A549 (cell line): ENCODE data around the gene FAM131B. TPM values are rescaled to one million over a fixed set of nuclear protein-coding genes. Genes with fewer than 3 reads are reported as not detected.

ENCODE experiments used
- ATAC-seq, 2 experiments: fragments of 200-7000 bp in 1 of 2; fragments of >200 bp in 1 of 2; cut with Nextera tagmentation in 1 of 2; cut with Tn5 transposase in 1 of 2; 3 replicates each; pipeline versions ENCODE4 v1.8.0 to v1.9.1; 2018 to 2020; ENCODE audit warnings: mild to moderate bottlenecking in 1 of 2, moderate library complexity in 1 of 2
- CTCF ChIA-PET: fragments of 300-600 bp; sonication (Branson Sonifier 250); formaldehyde crosslinking; extraction: SDS; loops from one replicate; lab custom pipeline; 2021; ENCODE audit warnings: antibody characterized with exemption, inconsistent platforms; lab: Yijun Ruan, JAX
- POLR2A ChIA-PET: fragments of 350-600 bp; formaldehyde crosslinking; extraction: SDS; loops from one replicate; lab custom pipeline; 2021; ENCODE audit warnings: antibody characterized with exemption, inconsistent platforms; lab: Yijun Ruan, JAX
- DNase-seq, 2 experiments: peaks; one replicate each; pipeline versions ENCODE4 v3.0.0 to v3.0.0-alpha.2; 2011 to 2016; ENCODE audit warnings: low read depth in 1 of 2, low spot score in 1 of 2
- FAIRE-seq: peaks from 2 replicates; lab custom pipeline; 2011; peaks lifted over from hg19 to GRCh38; lab: Jason Lieb, UNC
- H3K27ac ChIP-seq, 2 experiments: fragments of >200 bp; sonication (Bioruptor Twin); formaldehyde crosslinking; 3 replicates each; pipeline ENCODE4 v1.5.1; 2016 to 2017
- H3K4me1 ChIP-seq: fragments of >200 bp; sonication (Bioruptor Twin); formaldehyde crosslinking; 3 replicates; pipeline ENCODE4 v1.6.1; 2016
- H3K4me2 ChIP-seq: fragments of >200 bp; sonication (Bioruptor Twin); formaldehyde crosslinking; 3 replicates; pipeline ENCODE4 v1.6.1; 2016
- H3K4me3 ChIP-seq: fragments of >200 bp; sonication (Bioruptor Twin); formaldehyde crosslinking; 3 replicates; pipeline ENCODE4 v1.5.1; 2016
- H3K9me3 ChIP-seq: fragments of >200 bp; sonication (Bioruptor Twin); formaldehyde crosslinking; 3 replicates; pipeline ENCODE4 v1.6.1; 2016
- CBX2 ChIP-seq: fragments of 200-600 bp; sonication (generic); IDR thresholded peaks from 2 replicates; pipeline ENCODE4 v1.6.1; 2016; ENCODE audit warnings: low read depth, mild to moderate bottlenecking, borderline replicate concordance
- CBX8 ChIP-seq: fragments of 200-600 bp; sonication (generic); IDR thresholded peaks from 2 replicates; pipeline ENCODE4 v1.6.1; 2016
- CEBPB ChIP-seq, 2 experiments: fragments of >200 bp in 1 of 2; sonication (Bioruptor Twin) in 1 of 2; formaldehyde crosslinking in 1 of 2; IDR thresholded peaks; 2 replicates each; pipeline ENCODE4 v1.6.1; 2012 to 2016
- CHD2 ChIP-seq: fragments of 150-350 bp; IDR thresholded peaks from 2 replicates; pipeline ENCODE4 v1.6.1; 2014; ENCODE audit warnings: low read length; ENCODE audit not compliant: partially characterized antibody
- CHD4 ChIP-seq: fragments of 200-600 bp; sonication (generic); IDR thresholded peaks from 2 replicates; pipeline ENCODE4 v1.6.1; 2016; ENCODE audit warnings: antibody characterized with exemption, mild to moderate bottlenecking, borderline replicate concordance
- EP300 ChIP-seq, 2 experiments: fragments of >200 bp; sonication (Bioruptor Twin); formaldehyde crosslinking; IDR thresholded peaks; 2 replicates in 1 of 2; 3 replicates in 1 of 2; pipeline ENCODE4 v1.6.1; 2016 to 2017
- ESRRA ChIP-seq: fragments of 150-350 bp; IDR thresholded peaks from 2 replicates; pipeline ENCODE4 v1.6.1; 2014; ENCODE audit warnings: mild to moderate bottlenecking, low read length, borderline replicate concordance
- FOSB ChIP-seq: fragments of 250-450 bp; sonication (Bioruptor Pico); IDR thresholded peaks from 2 replicates; pipeline ENCODE4 v1.5.0; 2020; ENCODE audit warnings: mild to moderate bottlenecking, moderate library complexity
- FOSL2 ChIP-seq, 2 experiments: fragments of 450-650 bp in 1 of 2; fragments of >200 bp in 1 of 2; sonication (Bioruptor Twin) in 1 of 2; formaldehyde crosslinking; IDR thresholded peaks; 2 replicates each; pipeline versions ENCODE4 v1.5.0 to v1.6.1; 2016 to 2020; ENCODE audit warnings: mild to moderate bottlenecking in 1 of 2, moderate library complexity in 1 of 2
- FOXS1 ChIP-seq: fragments of 250-450 bp; sonication (Bioruptor Pico); IDR thresholded peaks from 2 replicates; pipeline ENCODE4 v1.5.0; 2020; ENCODE audit warnings: mild to moderate bottlenecking, moderate library complexity
- HOXA7 ChIP-seq: fragments of 250-450 bp; sonication (Bioruptor Pico); IDR thresholded peaks from 2 replicates; pipeline ENCODE4 v1.5.0; 2020; ENCODE audit warnings: mild to moderate bottlenecking, moderate library complexity
- HOXB13 ChIP-seq: fragments of 250-450 bp; sonication (Bioruptor Pico); IDR thresholded peaks from 2 replicates; pipeline ENCODE4 v1.5.0; 2020; ENCODE audit warnings: low read depth, mild to moderate bottlenecking, moderate library complexity
- JUNB ChIP-seq: fragments of >200 bp; sonication (Bioruptor Twin); formaldehyde crosslinking; IDR thresholded peaks from 2 replicates; pipeline ENCODE4 v1.6.1; 2016
- POLR2AphosphoS2 ChIP-seq: conservative IDR thresholded peaks from 2 replicates; pipeline ENCODE4 v1.6.1; 2012; ENCODE audit warnings: low read length, improper control_type of control experiment, inconsistent platforms
- TP53 ChIP-seq: fragments of 250-450 bp; sonication (Bioruptor Pico); IDR thresholded peaks from 2 replicates; pipeline ENCODE4 v1.5.0; 2021; ENCODE audit warnings: mild to moderate bottlenecking, moderate library complexity
- ZC3H11A ChIP-seq: fragments of 450-650 bp; IDR thresholded peaks from 2 replicates; pipeline ENCODE4 v1.6.1; 2014; ENCODE audit warnings: antibody characterized with exemption, mild to moderate bottlenecking
- ZFP36 ChIP-seq: fragments of 450-650 bp; IDR thresholded peaks from 2 replicates; pipeline ENCODE4 v1.6.1; 2014; ENCODE audit warnings: borderline replicate concordance; ENCODE audit not compliant: partially characterized antibody
- ZNF302 ChIP-seq: fragments of 250-450 bp; sonication (Bioruptor Pico); IDR thresholded peaks from 2 replicates; pipeline ENCODE4 v1.9.0; 2021; ENCODE audit warnings: inconsistent platforms, mild to moderate bottlenecking, moderate library complexity
- WGBS: methylation state at CpG from one replicate; pipeline ENCODE4 v1.1.6; 2017; ENCODE audit errors: missing lambda C conversion rate; 5-methylcytosine and 5-hydroxymethylcytosine counted together
- polyA plus RNA-seq, 4 experiments: library from polyadenylated mRNA; depleted of rRNA in 3 of 4; stranded (reverse); fragments of >200 nt; fragmentation: RNase III in 1 of 4; extraction: RNeasy Plus Mini Kit Qiagen cat#74134 plus additional on column Dnase treatment in 1 of 4; gene quantifications; 2 replicates in 3 of 4; 3 replicates in 1 of 4; pipeline ENCODE4 v1.2.3, GENCODE V29; 2011 to 2017
- TF ChIP-seq, protein P1 (sequence below): fragments of >200 bp; sonication (Bioruptor Twin); formaldehyde crosslinking; IDR thresholded peaks from 2 replicates; pipeline ENCODE4 v1.6.1; 2016
- TF ChIP-seq, protein P2 (sequence below): fragments of >200 bp; sonication (Bioruptor Twin); formaldehyde crosslinking; IDR thresholded peaks from 3 replicates; pipeline ENCODE4 v1.6.1; 2016

The FAM131B gene
- polyA plus RNA-seq, 2 of the 4 experiments (the other 2 are of a cell fraction): 0.19 to 0.52 TPM

DNA sequence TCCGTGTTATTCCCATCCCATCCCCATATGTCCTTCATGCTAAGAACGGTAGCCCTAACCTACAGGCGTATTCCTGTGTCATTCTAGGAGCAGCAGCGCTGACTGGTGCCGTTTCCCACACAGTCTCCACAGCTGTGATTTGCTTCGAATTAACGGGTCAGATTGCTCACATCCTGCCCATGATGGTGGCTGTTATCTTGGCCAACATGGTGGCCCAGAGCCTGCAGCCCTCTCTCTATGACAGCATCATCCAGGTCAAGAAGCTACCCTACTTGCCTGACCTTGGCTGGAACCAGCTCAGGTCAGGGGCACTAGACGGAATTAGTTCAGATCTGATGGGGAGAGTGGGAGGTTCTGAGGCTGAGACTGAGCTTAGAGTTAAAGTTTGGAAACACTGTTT is 20.7 kb downstream of the FAM131B start (continued):
- TF ChIP-seq, protein P1, sequence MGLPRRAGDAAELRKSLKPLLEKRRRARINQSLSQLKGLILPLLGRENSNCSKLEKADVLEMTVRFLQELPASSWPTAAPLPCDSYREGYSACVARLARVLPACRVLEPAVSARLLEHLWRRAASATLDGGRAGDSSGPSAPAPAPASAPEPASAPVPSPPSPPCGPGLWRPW: no peak
- TF ChIP-seq FOXS1 (CRISPR knock-in tag): no peak

DNA sequence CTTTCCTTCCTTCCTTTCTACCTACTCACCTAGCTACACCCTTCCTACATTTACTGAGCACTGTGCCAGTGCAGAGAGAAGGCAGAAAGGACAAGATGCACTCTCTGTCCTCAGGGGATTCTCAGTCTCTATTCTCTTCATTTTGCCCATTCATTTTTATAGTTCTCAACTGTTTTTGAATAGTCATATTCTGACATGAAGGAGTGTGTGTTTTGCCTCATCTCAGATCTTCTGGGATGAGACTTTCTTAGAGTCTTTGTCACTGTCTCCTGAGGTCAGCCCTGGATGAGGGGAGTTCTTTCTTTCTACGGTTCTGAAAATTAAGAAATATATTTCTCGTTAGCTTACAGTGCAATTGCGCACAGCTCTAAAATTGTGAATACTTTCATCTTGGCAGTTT is 25.3 kb downstream of the FAM131B start:
- CTCF ChIA-PET: interaction anchor here (1.0 to 2.9 kb wide), 4 partner anchors 8 to 79 kb away, joined by 3 to 14 read pairs (median 6); no protein-coding TSS in a partner anchor
- ATAC-seq: peak in 1 of 2 experiments; percentile 29; a peak in 1 of 6 replicates
- no peak for TF ChIP-seq EP300 (IDR thresholded peaks at IDR 0.05)
- TF ChIP-seq, protein P2, sequence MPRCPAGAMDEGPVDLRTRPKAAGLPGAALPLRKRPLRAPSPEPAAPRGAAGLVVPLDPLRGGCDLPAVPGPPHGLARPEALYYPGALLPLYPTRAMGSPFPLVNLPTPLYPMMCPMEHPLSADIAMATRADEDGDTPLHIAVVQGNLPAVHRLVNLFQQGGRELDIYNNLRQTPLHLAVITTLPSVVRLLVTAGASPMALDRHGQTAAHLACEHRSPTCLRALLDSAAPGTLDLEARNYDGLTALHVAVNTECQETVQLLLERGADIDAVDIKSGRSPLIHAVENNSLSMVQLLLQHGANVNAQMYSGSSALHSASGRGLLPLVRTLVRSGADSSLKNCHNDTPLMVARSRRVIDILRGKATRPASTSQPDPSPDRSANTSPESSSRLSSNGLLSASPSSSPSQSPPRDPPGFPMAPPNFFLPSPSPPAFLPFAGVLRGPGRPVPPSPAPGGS: no peak
- no peak for TF ChIP-seq ESRRA
- TF ChIP-seq TP53 (CRISPR knock-in tag): no peak
- TF ChIP-seq ZNF302 (CRISPR knock-in tag): no peak
- TF ChIP-seq FOXS1 (CRISPR knock-in tag): no peak
- no peak for TF ChIP-seq CHD4
- TF ChIP-seq CBX2: no peak
- no peak for TF ChIP-seq FOSL2 (IDR thresholded peaks at IDR 0.05)
- TF ChIP-seq FOSL2 (CRISPR knock-in tag; IDR thresholded peaks at IDR 0.05): no peak
- no peak for TF ChIP-seq CHD2
- TF ChIP-seq FOSB (CRISPR knock-in tag): no peak
- TF ChIP-seq HOXA7 (CRISPR knock-in tag): no peak
- TF ChIP-seq ZC3H11A: no peak
- TF ChIP-seq CEBPB (IDR thresholded peaks at IDR 0.05): no peak
- no peak for TF ChIP-seq POLR2AphosphoS2
- TF ChIP-seq CBX8: no peak
- TF ChIP-seq ZFP36: no peak
- TF ChIP-seq HOXB13 (CRISPR knock-in tag): no peak

DNA sequence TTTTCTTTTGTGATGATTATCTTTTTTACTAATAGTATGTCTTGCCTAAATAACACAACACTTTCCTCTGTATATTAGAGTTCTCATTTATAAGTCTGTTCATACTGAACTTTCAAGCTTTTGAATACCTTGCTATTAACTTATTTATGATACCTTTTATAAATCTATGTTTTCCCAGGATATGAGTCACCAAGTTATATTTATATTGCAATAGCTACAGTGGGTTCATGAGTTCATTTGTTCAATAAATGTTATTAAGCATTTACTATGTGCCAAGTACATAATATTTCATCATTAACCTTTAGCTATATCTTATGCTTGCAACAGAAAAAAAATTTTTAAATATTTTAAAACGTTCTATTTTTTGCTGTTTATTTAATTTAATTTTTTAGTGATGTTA is 28.3 kb downstream of the FAM131B start:
- no peak overlapping the region; a peak in 1 of 6 replicates for H3K27ac ChIP-seq
- TF ChIP-seq POLR2AphosphoS2: no peak
- TF ChIP-seq JUNB: no peak
- no peak for TF ChIP-seq FOSL2 (IDR thresholded peaks at IDR 0.05)
- peak; percentile 64 for TF ChIP-seq FOSL2 (CRISPR knock-in tag; IDR thresholded peaks at IDR 0.05)
- TF ChIP-seq, protein P2: no peak
- no peak for TF ChIP-seq CBX2
- no peak for DNase-seq

More for the DNA sequence above, 25.3 kb downstream of the FAM131B start:
- Histone ChIP-seq H3K4me1 (peaks cover 15% of the 10 kb centered on the region), H3K4me2 (no peak overlapping the region), H3K4me3 (no peak overlapping the region), H3K9me3 (no peaks in the 10 kb centered on the region), H3K27ac (no peak overlapping the region)
- DNase-seq (no peak), FAIRE-seq (no peak)
- WGBS: 89% methylated on average over 3 of the region's 3 CpGs
- POLR2A ChIA-PET: no interaction called here

More for the DNA sequence above, 28.3 kb downstream of the FAM131B start:
- Histone ChIP-seq H3K4me1 (peaks cover 31% of the 10 kb centered on the region), H3K4me2 (peak overlapping the region; percentile 56), H3K9me3 (no peaks in the 10 kb centered on the region), H3K4me3 (no peak overlapping the region)
- CTCF ChIA-PET: interaction anchor here (0.7 to 1.4 kb wide), 4 partner anchors 26 to 156 kb away, joined by 3 to 5 read pairs (median 4); no protein-coding TSS in a partner anchor
- ATAC-seq (no peak), FAIRE-seq (no peak)
- POLR2A ChIA-PET: no interaction called here
- 0% methylated on average over 1 of the region's 1 CpG for WGBS
